ENCODE data around the gene TREH. TPM values are rescaled to one million over a fixed set of nuclear protein-coding genes. Genes with fewer than 3 reads are reported as not detected.

The TREH gene
- total and polyA plus RNA-seq, 8 donors = 0.20 to 0.42 (median 0.24) TPM; not detected in 3

DNA sequence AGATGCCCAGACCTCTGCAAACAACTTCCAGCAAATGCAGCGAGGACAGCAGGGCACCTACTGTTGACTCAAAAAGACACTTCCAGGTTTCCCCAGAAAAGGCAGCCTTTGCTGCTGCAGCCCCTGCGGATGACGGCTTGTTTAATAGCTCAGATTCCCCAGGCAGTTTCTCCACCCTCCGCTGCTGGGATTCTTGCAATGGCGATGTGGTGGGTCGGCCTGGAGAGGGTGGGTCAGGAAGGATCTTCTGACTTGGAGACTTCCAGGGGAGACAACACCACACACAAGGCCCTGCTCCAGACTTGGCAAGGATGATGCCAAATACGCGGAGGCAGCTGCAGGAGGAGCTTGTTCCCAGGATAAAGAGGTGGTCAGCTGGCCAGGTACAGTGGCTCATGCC, 17.9 kb upstream of the TREH start:
- no peak overlapping the region for H3K4me3 ChIP-seq
- no peak for ATAC-seq
- no peaks in the 10 kb centered on the region for H3K36me3 ChIP-seq
- H3K9me3 ChIP-seq = peaks cover 0 to 6% of the 10 kb centered on the region in 2 donors
- H3K4me1 ChIP-seq = peaks cover 0 to 12% of the 10 kb centered on the region in 2 donors
- intact Hi-C loops (cut with DNase I) = loop anchor here in 1 of 2 donors (10.0 kb wide), 1 partner anchor 257 kb away; the partner anchor contains the start of gene UPK2
- TF ChIP-seq, protein P1, sequence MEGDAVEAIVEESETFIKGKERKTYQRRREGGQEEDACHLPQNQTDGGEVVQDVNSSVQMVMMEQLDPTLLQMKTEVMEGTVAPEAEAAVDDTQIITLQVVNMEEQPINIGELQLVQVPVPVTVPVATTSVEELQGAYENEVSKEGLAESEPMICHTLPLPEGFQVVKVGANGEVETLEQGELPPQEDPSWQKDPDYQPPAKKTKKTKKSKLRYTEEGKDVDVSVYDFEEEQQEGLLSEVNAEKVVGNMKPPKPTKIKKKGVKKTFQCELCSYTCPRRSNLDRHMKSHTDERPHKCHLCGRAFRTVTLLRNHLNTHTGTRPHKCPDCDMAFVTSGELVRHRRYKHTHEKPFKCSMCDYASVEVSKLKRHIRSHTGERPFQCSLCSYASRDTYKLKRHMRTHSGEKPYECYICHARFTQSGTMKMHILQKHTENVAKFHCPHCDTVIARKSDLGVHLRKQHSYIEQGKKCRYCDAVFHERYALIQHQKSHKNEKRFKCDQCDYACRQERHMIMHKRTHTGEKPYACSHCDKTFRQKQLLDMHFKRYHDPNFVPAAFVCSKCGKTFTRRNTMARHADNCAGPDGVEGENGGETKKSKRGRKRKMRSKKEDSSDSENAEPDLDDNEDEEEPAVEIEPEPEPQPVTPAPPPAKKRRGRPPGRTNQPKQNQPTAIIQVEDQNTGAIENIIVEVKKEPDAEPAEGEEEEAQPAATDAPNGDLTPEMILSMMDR (IDR thresholded peaks at IDR 0.05) = no peak
- DNase-seq = no peak
- H3K27me3 ChIP-seq = no peaks in the 10 kb centered on the region
- no peak overlapping the region for H3K27ac ChIP-seq

DNA sequence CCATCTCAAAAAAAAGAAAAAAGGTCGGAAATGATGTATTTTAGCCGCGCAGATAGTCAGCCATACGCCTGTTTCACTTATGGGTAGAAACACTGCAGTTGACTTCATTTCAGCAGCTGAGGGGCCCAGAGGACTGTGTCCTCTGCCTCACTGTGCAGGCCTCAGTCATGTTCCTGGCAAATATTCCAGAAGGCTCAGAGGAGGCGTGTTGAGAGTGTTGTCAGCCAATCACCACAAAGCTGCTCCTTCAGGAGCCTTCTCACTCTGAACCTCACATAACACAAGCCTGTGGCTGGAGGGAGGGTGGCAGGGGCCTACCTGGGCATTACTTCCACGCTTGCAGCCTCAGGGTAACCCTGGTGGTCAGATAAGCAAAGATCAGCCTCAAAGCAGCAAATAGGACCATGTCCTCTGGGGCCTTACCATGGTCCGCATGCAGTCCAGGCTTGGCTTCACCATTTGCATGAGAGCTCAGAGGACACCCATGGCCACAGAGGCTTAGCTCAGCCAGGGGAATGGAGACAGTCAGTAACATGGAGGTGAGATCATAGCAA, 17.3 kb upstream of the TREH start:
- Histone ChIP-seq H3K4me1 (peaks cover 0 to 16% of the 10 kb centered on the region in 2 donors), H3K27ac (no peak overlapping the region), H3K27me3 (no peaks in the 10 kb centered on the region), H3K4me3 (no peak overlapping the region), H3K9me3 (peaks cover 0 to 6% of the 10 kb centered on the region in 2 donors), H3K36me3 (no peaks in the 10 kb centered on the region)
- ATAC-seq (no peak), DNase-seq (no peak)
- intact Hi-C loops (cut with DNase I) = loop anchor here in 1 of 2 donors (10.0 kb wide), 1 partner anchor 258 kb away; the partner anchor contains the start of gene UPK2
- TF ChIP-seq, protein P1 (IDR thresholded peaks at IDR 0.05) = no peak

DNA sequence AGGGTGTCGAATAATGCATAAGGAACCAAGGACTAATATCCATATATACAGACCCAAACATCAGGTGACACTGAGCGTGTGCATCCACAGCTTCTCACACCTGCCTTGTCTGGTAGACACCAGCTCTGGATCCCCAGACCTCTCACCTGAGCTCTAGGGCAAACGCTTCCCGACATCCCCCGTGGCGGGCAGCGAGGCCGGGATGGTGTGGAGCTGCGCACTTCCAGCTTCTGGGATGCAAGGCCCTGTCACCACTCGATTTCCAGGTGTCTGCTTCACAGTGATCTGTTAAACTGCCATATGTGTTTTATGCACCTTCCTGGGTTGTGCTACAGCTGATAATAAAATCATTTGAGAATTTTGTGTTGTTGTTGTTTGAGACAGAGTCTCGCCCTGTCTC, 15.3 kb upstream of the TREH start:
- DNase-seq (no peak), ATAC-seq (no peak)
- no peaks in the 10 kb centered on the region for H3K27me3 ChIP-seq
- H3K27ac ChIP-seq = no peak overlapping the region
- no peak overlapping the region for H3K4me3 ChIP-seq
- H3K36me3 ChIP-seq = no peaks in the 10 kb centered on the region
- intact Hi-C loops (cut with DNase I) = loop anchor here in 1 of 2 donors (10.0 kb wide), 1 partner anchor 260 kb away; the partner anchor contains the start of gene UPK2
- peaks cover 0 to 22% of the 10 kb centered on the region in 2 donors for H3K4me1 ChIP-seq
- TF ChIP-seq, protein P1 (IDR thresholded peaks at IDR 0.05) = no peak
- H3K9me3 ChIP-seq = no peaks in the 10 kb centered on the region

DNA sequence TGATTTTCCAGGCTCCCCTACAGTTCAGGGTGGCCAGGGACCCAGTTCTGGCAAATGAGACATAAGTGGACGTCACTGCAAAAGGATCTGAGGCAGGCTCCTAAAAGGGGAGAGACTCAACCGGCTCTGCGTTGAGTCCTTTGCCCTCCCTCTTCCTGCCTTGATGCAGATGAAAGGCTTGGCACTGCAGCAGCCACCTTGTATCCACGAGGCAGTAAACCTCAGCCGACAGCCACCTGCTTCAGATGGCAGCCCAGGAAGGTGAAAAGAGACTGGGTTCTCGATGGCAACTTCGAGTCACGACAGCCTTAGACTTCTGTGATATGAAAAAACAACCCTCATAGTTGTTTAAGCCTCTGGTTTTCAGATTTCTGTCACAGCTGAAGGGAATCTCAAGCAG, 14.7 kb upstream of the TREH start:
- TF ChIP-seq, protein P1 (IDR thresholded peaks at IDR 0.05) = no peak
- peaks cover 0 to 24% of the 10 kb centered on the region in 2 donors for H3K4me1 ChIP-seq
- H3K27ac ChIP-seq = no peak overlapping the region
- DNase-seq = no peak
- no peak overlapping the region for H3K4me3 ChIP-seq
- H3K27me3 ChIP-seq = no peaks in the 10 kb centered on the region
- no peaks in the 10 kb centered on the region for H3K9me3 ChIP-seq
- no peak for ATAC-seq
- no peaks in the 10 kb centered on the region for H3K36me3 ChIP-seq
- intact Hi-C loops (cut with DNase I) = loop anchor here in 1 of 2 donors (10.0 kb wide), 1 partner anchor 261 kb away; the partner anchor contains the start of gene UPK2

DNA sequence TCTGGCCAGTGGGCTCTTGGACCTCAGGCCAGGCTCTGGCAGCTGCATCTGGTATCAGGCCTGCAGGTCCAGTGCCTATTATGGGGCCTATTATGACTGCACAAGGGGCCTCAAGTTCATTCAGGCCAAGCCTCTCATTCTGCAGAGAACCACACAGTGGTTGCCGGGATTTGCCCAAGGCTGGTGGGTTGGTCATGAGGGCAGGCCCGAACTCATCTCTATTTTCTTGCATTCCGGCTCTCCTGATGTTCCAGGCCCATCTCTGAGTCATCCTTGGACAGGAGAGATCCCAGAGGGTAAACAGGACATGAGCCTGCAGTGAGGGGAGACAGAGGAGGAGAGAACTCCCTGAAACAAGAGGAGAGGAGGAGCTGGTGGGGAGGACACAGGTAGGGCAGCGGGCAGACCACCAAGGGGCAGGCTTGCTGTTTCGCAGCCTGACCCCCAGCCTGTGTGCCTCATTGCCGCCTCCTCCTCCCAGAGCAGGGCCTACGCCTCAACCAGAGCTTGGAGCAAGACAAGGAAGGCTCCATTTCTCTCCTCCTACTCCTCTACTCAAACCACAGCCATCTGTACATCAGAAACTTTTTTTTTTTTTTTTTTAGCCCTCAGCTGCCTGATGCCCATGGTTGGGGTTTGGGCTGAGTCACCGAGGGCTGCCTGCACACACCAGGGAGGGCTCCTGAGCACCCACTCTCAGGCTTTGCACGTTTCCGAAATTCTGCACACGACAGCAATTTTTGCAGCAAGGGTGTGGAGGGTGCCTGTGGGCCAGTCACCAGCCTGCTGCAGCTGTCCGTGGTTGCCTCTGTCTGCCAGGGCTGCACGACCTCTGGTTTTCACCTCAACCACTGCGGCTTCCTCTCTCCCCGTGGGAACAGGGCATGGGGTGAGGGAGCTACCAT, 12.7 kb upstream of the TREH start:
- Histone ChIP-seq H3K4me3 (no peak overlapping the region), H3K4me1 (peaks cover 0 to 24% of the 10 kb centered on the region in 2 donors), H3K27ac (no peak overlapping the region), H3K36me3 (no peaks in the 10 kb centered on the region), H3K9me3 (no peaks in the 10 kb centered on the region), H3K27me3 (no peaks in the 10 kb centered on the region)
- TF ChIP-seq, protein P1 (IDR thresholded peaks at IDR 0.05) = no peak
- intact Hi-C loops (cut with DNase I) = loop anchor here in 1 of 2 donors (10.0 kb wide), 1 partner anchor 263 kb away; the partner anchor contains the start of gene UPK2
- DNase-seq (no peak), ATAC-seq (no peak)
